ENCODE results near the gene CD3G.

DNA sequence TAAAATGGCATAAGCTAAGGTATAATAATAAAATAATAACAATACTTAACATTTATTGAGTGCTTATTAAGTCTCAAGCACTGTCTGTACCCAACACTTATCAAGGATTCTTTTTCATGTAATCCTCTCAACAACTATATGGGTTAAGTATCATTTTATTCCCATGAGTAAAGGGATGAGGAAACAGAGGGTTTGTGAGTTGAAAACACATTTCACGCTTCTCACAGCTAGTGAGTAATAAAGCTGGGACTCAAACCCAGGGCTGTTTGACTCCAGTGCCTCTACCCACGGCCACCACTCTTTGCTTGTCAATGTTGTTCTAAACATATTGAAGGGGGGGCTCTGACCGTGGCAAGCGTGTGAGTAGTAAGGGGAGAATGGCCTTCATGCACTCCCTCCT lies 30.9 kb upstream of the CD3G start:
- TF ChIP-seq, protein P1, sequence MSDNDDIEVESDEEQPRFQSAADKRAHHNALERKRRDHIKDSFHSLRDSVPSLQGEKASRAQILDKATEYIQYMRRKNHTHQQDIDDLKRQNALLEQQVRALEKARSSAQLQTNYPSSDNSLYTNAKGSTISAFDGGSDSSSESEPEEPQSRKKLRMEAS (IDR thresholded peaks at IDR 0.05), result no peak
- TF ChIP-seq BCL11A (IDR thresholded peaks at IDR 0.05; ENCODE audit: low read depth in 2 of 2, low read length in 2 of 2), result no peak
- no peak for TF ChIP-seq FOSL1 (IDR thresholded peaks at IDR 0.05; ENCODE audit: insufficient read depth, low read depth, low read length)
- no peak for TF ChIP-seq SIN3A (conservative IDR thresholded peaks at IDR 0.05 in 1 of 2, IDR thresholded peaks at IDR 0.05 in 1 of 2; ENCODE audit: low read depth in 1 of 2, low read length in 2 of 2)
- TF ChIP-seq JUN (IDR thresholded peaks at IDR 0.05; ENCODE audit: low read depth, low read length), result no peak
- TF ChIP-seq, protein P2, sequence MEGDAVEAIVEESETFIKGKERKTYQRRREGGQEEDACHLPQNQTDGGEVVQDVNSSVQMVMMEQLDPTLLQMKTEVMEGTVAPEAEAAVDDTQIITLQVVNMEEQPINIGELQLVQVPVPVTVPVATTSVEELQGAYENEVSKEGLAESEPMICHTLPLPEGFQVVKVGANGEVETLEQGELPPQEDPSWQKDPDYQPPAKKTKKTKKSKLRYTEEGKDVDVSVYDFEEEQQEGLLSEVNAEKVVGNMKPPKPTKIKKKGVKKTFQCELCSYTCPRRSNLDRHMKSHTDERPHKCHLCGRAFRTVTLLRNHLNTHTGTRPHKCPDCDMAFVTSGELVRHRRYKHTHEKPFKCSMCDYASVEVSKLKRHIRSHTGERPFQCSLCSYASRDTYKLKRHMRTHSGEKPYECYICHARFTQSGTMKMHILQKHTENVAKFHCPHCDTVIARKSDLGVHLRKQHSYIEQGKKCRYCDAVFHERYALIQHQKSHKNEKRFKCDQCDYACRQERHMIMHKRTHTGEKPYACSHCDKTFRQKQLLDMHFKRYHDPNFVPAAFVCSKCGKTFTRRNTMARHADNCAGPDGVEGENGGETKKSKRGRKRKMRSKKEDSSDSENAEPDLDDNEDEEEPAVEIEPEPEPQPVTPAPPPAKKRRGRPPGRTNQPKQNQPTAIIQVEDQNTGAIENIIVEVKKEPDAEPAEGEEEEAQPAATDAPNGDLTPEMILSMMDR (IDR thresholded peaks at IDR 0.05; ENCODE audit: control extremely low read depth in 1 of 3, insufficient read depth in 1 of 3, low read depth in 1 of 3, low read length in 3 of 3), result no peak
- TF ChIP-seq SIX5 (IDR thresholded peaks at IDR 0.05; ENCODE audit: low read depth, low read length), result no peak
- no peak for TF ChIP-seq GTF2F1 (IDR thresholded peaks at IDR 0.05; ENCODE audit: borderline replicate concordance, low read depth, low read length)
- no peak for TF ChIP-seq RAD21 (IDR thresholded peaks at IDR 0.05 in 1 of 2, conservative IDR thresholded peaks at IDR 0.05 in 1 of 2; ENCODE audit: low read depth in 2 of 2, low read length in 2 of 2)
- TF ChIP-seq CEBPB (IDR thresholded peaks at IDR 0.05; ENCODE audit: low read depth, low read length), result no peak
